ENCODE results near the gene PALMD. TPM values are rescaled to one million over a fixed set of nuclear protein-coding genes. Genes with fewer than 3 reads are reported as not detected.

Gene PALMD, protein sequence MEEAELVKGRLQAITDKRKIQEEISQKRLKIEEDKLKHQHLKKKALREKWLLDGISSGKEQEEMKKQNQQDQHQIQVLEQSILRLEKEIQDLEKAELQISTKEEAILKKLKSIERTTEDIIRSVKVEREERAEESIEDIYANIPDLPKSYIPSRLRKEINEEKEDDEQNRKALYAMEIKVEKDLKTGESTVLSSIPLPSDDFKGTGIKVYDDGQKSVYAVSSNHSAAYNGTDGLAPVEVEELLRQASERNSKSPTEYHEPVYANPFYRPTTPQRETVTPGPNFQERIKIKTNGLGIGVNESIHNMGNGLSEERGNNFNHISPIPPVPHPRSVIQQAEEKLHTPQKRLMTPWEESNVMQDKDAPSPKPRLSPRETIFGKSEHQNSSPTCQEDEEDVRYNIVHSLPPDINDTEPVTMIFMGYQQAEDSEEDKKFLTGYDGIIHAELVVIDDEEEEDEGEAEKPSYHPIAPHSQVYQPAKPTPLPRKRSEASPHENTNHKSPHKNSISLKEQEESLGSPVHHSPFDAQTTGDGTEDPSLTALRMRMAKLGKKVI
- 18.8 TPM for total RNA-seq
- long read RNA-seq, transcript PALMD-201 (8 exons, 2,510 nt) = major isoform, 9 of 13 reads
- long read RNA-seq, partial matches to known transcripts = 3 of 13 reads
- long read RNA-seq, other reads (novel, unspliced or antisense) = 1 of 13 reads

DNA sequence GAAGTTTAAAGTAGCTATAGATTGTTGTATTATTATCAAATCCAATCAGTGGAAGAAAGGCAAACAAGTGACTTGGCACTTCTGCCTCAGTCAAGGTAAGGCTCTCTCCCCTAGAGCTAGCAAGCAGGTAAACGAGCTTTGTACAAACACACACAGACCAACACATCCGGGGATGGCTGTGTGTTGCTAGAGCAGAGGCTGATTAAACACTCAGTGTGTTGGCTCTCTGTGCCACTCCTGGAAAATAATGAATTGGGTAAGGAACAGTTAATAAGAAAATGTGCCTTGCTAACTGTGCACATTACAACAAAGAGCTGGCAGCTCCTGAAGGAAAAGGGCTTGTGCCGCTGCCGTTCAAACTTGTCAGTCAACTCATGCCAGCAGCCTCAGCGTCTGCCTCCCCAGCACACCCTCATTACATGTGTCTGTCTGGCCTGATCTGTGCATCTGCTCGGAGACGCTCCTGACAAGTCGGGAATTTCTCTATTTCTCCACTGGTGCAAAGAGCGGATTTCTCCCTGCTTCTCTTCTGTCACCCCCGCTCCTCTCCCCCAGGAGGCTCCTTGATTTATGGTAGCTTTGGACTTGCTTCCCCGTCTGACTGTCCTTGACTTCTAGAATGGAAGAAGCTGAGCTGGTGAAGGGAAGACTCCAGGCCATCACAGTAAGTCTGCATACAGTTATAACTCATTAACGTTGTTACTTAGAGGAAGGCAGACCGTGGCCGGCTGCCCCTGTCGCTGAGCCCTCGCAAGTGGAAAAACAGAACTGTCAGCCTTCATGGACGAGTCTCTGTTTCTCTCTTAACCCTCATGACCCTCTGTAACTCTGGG lies at the start of gene PALMD:
PALMD (plus strand) TSS at position 415 of the 833 bp plus-strand sequence; CDS start at position 620, 205 bp downstream.
- H3K4me1 ChIP-seq = peaks cover 14% of the 10 kb centered on the region
- H3K27me3 ChIP-seq (ENCODE audit: low read depth) = no peaks in the 10 kb centered on the region
- H3K4me3 ChIP-seq = peak within 1 kb of the TSS; percentile 53
- intact Hi-C loops (cut with DNase I) = no loop called here
- TF ChIP-seq, protein P1, sequence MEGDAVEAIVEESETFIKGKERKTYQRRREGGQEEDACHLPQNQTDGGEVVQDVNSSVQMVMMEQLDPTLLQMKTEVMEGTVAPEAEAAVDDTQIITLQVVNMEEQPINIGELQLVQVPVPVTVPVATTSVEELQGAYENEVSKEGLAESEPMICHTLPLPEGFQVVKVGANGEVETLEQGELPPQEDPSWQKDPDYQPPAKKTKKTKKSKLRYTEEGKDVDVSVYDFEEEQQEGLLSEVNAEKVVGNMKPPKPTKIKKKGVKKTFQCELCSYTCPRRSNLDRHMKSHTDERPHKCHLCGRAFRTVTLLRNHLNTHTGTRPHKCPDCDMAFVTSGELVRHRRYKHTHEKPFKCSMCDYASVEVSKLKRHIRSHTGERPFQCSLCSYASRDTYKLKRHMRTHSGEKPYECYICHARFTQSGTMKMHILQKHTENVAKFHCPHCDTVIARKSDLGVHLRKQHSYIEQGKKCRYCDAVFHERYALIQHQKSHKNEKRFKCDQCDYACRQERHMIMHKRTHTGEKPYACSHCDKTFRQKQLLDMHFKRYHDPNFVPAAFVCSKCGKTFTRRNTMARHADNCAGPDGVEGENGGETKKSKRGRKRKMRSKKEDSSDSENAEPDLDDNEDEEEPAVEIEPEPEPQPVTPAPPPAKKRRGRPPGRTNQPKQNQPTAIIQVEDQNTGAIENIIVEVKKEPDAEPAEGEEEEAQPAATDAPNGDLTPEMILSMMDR (IDR thresholded peaks at IDR 0.05) = no peak
- DNase-seq (peak; percentile 49), ATAC-seq (peak; percentile 79 to 82)
- H3K36me3 ChIP-seq = no peaks in the 10 kb centered on the region
- no peaks in the 10 kb centered on the region for H3K9me3 ChIP-seq
- peak within 1 kb of the TSS; percentile 83 for H3K27ac ChIP-seq

DNA sequence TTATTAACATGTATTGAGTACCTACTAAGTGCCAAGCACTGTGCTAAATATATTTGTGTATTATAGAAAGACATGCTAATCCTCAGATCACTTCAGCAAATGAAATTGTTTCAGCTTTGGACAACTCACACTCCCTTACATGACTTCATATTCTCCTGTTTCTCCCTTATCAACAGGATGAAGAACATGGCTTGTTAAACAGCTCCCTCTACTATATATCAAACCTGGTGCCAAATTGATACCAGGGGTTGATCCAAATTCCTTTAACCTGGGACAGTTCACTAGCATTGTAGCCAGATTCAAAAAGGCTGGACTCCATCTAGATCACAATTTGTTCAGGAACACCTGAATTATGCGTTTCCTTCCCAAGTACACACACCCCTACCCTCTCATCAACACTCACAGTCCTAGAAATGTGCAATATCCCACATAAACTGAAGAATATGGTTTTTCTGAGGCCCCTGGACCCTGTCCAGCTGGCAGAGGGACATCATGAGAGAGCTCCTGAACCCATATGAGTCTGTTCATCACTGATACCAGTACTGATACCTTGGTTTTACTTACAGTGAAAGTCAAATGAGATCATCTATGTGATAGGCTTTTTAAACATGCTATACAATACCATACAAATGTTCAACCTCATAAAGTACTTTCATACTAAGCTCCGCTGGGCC lies 47.0 kb upstream of the PALMD start:
- intact Hi-C loops (cut with DNase I) = no loop called here

DNA sequence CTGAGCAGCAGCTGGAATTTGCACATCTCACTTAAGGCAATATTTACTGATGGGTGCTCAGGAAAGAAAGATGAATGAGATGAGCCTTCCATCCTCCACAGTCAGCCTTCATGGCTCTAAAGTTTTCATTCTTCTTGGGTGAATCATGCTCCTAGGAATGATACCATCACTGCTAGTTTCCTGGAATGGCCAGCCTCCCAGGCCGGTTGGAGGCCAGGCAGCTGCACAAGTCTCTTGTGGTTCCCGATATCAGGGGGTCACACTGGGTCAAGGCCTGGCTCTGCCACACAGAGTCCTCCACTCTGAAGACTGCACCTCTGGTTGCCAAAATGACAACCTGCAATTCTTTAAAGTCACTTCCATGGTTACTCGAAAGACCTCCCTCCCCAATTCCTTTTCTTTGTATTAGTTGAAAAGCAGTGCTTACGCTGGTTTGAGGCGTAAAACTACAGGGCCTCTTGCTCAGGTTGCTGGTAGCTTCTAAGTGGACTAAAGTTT lies 46.2 kb upstream of the PALMD start:
- Histone ChIP-seq H3K4me1 (no peaks in the 10 kb centered on the region), H3K27me3 (ENCODE audit: low read depth) (no peaks in the 10 kb centered on the region), H3K36me3 (no peaks in the 10 kb centered on the region), H3K27ac (no peak overlapping the region), H3K9me3 (no peaks in the 10 kb centered on the region), H3K4me3 (no peak overlapping the region)
- TF ChIP-seq, protein P1 (IDR thresholded peaks at IDR 0.05) = no peak
- intact Hi-C loops (cut with DNase I) = no loop called here
- DNase-seq (no peak), ATAC-seq (peak; percentile 60 to 67)

More for the DNA sequence above, 47.0 kb upstream of the PALMD start:
- H3K4me3 ChIP-seq = no peak overlapping the region
- no peaks in the 10 kb centered on the region for H3K27me3 ChIP-seq (ENCODE audit: low read depth)
- TF ChIP-seq, protein P1 (IDR thresholded peaks at IDR 0.05) = no peak
- no peak for ATAC-seq
- H3K36me3 ChIP-seq = no peaks in the 10 kb centered on the region
- no peak for DNase-seq
- no peaks in the 10 kb centered on the region for H3K4me1 ChIP-seq
- H3K9me3 ChIP-seq = no peaks in the 10 kb centered on the region
- H3K27ac ChIP-seq = no peak overlapping the region

DNA sequence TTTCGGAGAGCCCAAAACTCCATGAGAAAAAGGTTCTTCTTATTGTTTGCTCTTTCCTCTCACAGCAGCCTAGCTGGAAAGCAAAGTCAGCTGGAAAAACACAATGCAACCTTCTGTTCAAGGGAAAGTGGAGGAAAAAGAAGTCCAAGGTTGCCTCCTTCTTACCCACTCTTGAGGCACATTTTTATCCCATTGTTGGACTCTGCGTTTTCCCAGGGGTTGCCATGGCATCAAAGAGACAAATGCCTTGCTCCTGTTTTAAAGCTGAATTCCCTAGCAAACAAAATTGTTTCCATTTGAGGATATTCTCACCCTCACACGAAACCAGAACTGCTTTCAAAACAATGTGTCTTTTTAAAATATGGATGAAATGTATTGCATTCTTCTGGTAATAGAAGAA lies 45.1 kb upstream of the PALMD start:
- TF ChIP-seq, protein P1 (IDR thresholded peaks at IDR 0.05) = no peak
- H3K27me3 ChIP-seq (ENCODE audit: low read depth) = no peaks in the 10 kb centered on the region
- DNase-seq (no peak), ATAC-seq (no peak)
- no peak overlapping the region for H3K27ac ChIP-seq
- H3K36me3 ChIP-seq = no peaks in the 10 kb centered on the region
- no peak overlapping the region for H3K4me3 ChIP-seq
- H3K9me3 ChIP-seq = no peaks in the 10 kb centered on the region
- no peaks in the 10 kb centered on the region for H3K4me1 ChIP-seq
- intact Hi-C loops (cut with DNase I) = no loop called here

DNA sequence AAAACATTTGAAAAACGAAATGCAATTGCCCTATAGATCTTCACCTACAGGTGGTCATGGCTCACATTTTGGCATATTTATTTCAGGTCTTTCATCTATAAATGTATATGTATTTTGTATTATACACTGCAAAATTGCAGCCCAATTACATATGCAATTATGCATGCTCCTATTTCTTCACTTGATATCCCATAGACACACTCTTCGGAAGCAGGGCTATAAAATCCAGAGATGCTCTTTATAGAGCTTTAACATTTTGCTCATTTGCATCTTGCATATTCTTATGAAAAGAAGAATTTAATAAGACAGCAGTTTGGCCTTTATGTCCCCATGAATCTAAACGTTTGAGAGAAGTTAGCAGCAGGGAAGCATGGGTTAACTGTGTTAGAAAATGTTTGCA lies 44.7 kb upstream of the PALMD start:
- intact Hi-C loops (cut with DNase I) = no loop called here
- Histone ChIP-seq H3K27me3 (ENCODE audit: low read depth) (no peaks in the 10 kb centered on the region), H3K4me1 (no peaks in the 10 kb centered on the region), H3K36me3 (no peaks in the 10 kb centered on the region), H3K9me3 (no peaks in the 10 kb centered on the region), H3K27ac (no peak overlapping the region), H3K4me3 (no peak overlapping the region)
- no peak for DNase-seq
- no peak for ATAC-seq
- TF ChIP-seq, protein P1 (IDR thresholded peaks at IDR 0.05) = no peak
